MM.1S (cell line): ENCODE data around the gene CCL18.

ENCODE experiments used
- DNase-seq: peaks from one replicate; pipeline ENCODE4 v3.0.0-alpha.2; 2015
- H2AFZ ChIP-seq: fragments of 300-600 bp; sonication (generic); 2 replicates; pipeline ENCODE4 v1.6.0; 2016; ENCODE audit warnings: antibody characterized with exemption, low read length
- H3F3A ChIP-seq: fragments of 300-600 bp; sonication (generic); 2 replicates; pipeline ENCODE4 v1.6.1; 2016; ENCODE audit warnings: mild to moderate bottlenecking, antibody characterized with exemption, low read length, moderate library complexity, mixed read lengths; ENCODE audit not compliant: insufficient read depth
- H3K27ac ChIP-seq: fragments of 300-600 bp; sonication (generic); 2 replicates; pipeline ENCODE4 v1.5.1; 2016; ENCODE audit warnings: mild to moderate bottlenecking, low read length
- H3K27me3 ChIP-seq: fragments of 300-600 bp; sonication (generic); replicated peaks from 2 replicates; pipeline ENCODE4 v1.6.0; 2016; ENCODE audit warnings: low read length; ENCODE audit not compliant: insufficient read depth
- H3K36me3 ChIP-seq: fragments of 300-600 bp; sonication (generic); replicated peaks from 2 replicates; pipeline ENCODE4 v1.6.1; 2016; ENCODE audit warnings: mild to moderate bottlenecking, low read length, mixed read lengths; ENCODE audit not compliant: insufficient read depth
- H3K4me1 ChIP-seq: fragments of 300-600 bp; sonication (generic); 2 replicates; pipeline ENCODE4 v1.6.1; 2016; ENCODE audit warnings: low read length, mixed read lengths
- H3K4me2 ChIP-seq: fragments of 300-600 bp; sonication (generic); 2 replicates; pipeline ENCODE4 v1.6.0; 2016; ENCODE audit warnings: low read depth, low read length
- H3K4me3 ChIP-seq: fragments of 300-600 bp; sonication (generic); 2 replicates; pipeline ENCODE4 v1.5.1; 2016; ENCODE audit warnings: low read length, mixed read lengths
- H3K79me2 ChIP-seq: fragments of 300-600 bp; sonication (generic); 2 replicates; pipeline ENCODE4 v1.6.1; 2016; ENCODE audit warnings: mixed run types, low read length, mixed read lengths
- H3K9ac ChIP-seq: fragments of 300-600 bp; sonication (generic); 2 replicates; pipeline ENCODE4 v1.6.1; 2016; ENCODE audit warnings: low read length, mixed read lengths
- H3K9me2 ChIP-seq: fragments of 300-600 bp; sonication (generic); replicated peaks from 2 replicates; pipeline ENCODE4 v1.6.1; 2016; ENCODE audit warnings: mild to moderate bottlenecking, low read length, mixed read lengths; ENCODE audit not compliant: insufficient read depth
- H3K9me3 ChIP-seq: fragments of 300-600 bp; sonication (generic); replicated peaks from 2 replicates; pipeline ENCODE4 v1.6.1; 2016; ENCODE audit warnings: mild to moderate bottlenecking, low read length, mixed read lengths; ENCODE audit not compliant: insufficient read depth
- H4K20me1 ChIP-seq: fragments of 300-600 bp; sonication (generic); 2 replicates; pipeline ENCODE4 v1.6.1; 2016; ENCODE audit warnings: mild to moderate bottlenecking, low read length, moderate library complexity, mixed read lengths; ENCODE audit not compliant: insufficient read depth
- EZH2 ChIP-seq: fragments of 300-600 bp; sonication (generic); optimal IDR thresholded peaks from 2 replicates; pipeline ENCODE3; 2017; ENCODE audit warnings: low read depth, mild to moderate bottlenecking, antibody characterized with exemption, low read length, mixed read lengths
- EZH2phosphoT487 ChIP-seq: fragments of 300-600 bp; sonication (generic); IDR thresholded peaks from 2 replicates; pipeline ENCODE4 v1.6.1; 2018; ENCODE audit warnings: antibody characterized with exemption, low read length
- TF ChIP-seq, protein P1 (sequence below): fragments of 300-600 bp; sonication (generic); IDR thresholded peaks from 2 replicates; pipeline ENCODE4 v1.5.1; 2016; ENCODE audit warnings: antibody characterized with exemption, low read length, mixed read lengths

Gene CCL18

DNA sequence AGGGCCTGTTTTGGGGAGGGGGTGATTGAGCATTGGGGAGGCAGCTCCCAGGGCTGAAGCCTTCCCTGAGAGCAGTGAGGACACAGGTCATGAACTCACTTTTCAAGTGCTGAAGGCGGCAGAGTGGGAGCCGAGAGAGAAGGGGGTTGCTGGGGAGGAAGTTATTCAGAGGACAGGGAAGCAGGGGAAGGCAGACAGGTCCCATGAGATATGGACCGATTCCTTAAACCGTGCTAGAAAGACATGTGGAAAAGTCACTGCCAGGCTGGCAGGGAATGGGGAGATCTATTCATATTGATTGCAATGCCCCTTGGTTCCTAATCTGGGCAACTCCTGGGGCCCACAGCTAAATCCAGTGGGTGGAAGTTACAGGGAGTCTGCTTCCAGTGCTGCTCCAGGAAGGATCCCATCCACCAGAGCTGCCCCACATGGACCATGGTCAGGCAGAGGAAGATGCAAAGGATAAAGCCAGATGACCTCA is 40.7 kb downstream of the CCL18 start:
- Histone ChIP-seq H3F3A (peaks cover 14% of the 10 kb centered on the region), H3K79me2 (no peaks in the 10 kb centered on the region), H3K27me3 (no peaks in the 10 kb centered on the region), H3K9me3 (no peaks in the 10 kb centered on the region), H3K9ac (peak overlapping the region; percentile 31; the same call in 1 of the 2 replicates), H3K4me1 (peaks cover 32% of the 10 kb centered on the region), H4K20me1 (no peaks in the 10 kb centered on the region), H3K9me2 (no peaks in the 10 kb centered on the region), H3K4me2 (peak overlapping the region; percentile 27; the same call in 1 of the 2 replicates), H3K4me3 (peak overlapping the region; percentile 22; the same call in 1 of the 2 replicates), H3K36me3 (no peaks in the 10 kb centered on the region), H2AFZ (no peak overlapping the region), H3K27ac (peak overlapping the region; percentile 91; the same call in 1 of the 2 replicates)
- no peak for DNase-seq
- TF ChIP-seq, protein P1, sequence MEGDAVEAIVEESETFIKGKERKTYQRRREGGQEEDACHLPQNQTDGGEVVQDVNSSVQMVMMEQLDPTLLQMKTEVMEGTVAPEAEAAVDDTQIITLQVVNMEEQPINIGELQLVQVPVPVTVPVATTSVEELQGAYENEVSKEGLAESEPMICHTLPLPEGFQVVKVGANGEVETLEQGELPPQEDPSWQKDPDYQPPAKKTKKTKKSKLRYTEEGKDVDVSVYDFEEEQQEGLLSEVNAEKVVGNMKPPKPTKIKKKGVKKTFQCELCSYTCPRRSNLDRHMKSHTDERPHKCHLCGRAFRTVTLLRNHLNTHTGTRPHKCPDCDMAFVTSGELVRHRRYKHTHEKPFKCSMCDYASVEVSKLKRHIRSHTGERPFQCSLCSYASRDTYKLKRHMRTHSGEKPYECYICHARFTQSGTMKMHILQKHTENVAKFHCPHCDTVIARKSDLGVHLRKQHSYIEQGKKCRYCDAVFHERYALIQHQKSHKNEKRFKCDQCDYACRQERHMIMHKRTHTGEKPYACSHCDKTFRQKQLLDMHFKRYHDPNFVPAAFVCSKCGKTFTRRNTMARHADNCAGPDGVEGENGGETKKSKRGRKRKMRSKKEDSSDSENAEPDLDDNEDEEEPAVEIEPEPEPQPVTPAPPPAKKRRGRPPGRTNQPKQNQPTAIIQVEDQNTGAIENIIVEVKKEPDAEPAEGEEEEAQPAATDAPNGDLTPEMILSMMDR, result no peak
- no peak for TF ChIP-seq EZH2phosphoT487
- TF ChIP-seq EZH2, result no peak

DNA sequence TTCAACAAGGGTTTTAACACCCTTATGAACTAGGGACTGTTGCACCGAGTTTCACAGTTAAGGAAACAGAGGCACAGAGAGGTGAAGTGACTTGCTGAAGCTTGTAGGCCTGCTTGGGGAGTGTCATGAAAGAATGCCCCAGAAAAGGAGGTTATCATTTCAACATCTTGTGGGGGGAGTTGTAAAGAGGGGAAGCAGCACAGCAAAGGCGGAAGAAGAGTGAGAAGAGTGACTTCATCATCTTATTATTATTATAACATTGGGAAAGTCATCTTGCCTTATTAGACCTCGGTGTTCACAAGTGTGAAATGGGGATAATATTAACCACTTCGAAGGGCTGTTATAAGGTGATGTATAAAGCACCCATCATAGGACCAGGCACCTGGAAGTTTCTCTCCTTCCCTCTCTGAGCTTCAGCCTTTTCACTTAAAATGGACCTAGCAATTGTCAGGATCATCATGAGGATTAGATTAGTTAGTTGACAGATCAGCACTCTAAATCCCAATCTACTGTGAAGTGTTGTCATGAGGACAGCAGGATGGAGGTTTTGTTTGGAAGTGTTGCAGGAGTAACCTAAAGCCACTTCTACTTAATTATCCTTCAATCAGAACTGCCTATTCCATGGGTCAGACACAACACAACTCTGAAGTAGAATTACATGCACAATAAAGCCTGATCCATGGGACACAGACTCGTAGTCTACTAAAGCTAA is 41.9 kb downstream of the CCL18 start:
- no peak for TF ChIP-seq EZH2phosphoT487
- TF ChIP-seq EZH2, result no peak
- TF ChIP-seq, protein P1, result no peak
- H3K9me3 ChIP-seq, result no peaks in the 10 kb centered on the region
- no peak overlapping the region for H2AFZ ChIP-seq
- no peak for DNase-seq
- no peaks in the 10 kb centered on the region for H3K79me2 ChIP-seq
- H3K27ac ChIP-seq, result no peak overlapping the region
- H4K20me1 ChIP-seq, result no peaks in the 10 kb centered on the region
- H3K36me3 ChIP-seq, result no peaks in the 10 kb centered on the region
- H3K4me2 ChIP-seq, result no peak overlapping the region
- peaks cover 14% of the 10 kb centered on the region for H3F3A ChIP-seq
- H3K27me3 ChIP-seq, result no peaks in the 10 kb centered on the region
- no peak overlapping the region for H3K9ac ChIP-seq
- peaks cover 24% of the 10 kb centered on the region for H3K4me1 ChIP-seq
- H3K4me3 ChIP-seq, result no peak overlapping the region
- H3K9me2 ChIP-seq, result no peaks in the 10 kb centered on the region

DNA sequence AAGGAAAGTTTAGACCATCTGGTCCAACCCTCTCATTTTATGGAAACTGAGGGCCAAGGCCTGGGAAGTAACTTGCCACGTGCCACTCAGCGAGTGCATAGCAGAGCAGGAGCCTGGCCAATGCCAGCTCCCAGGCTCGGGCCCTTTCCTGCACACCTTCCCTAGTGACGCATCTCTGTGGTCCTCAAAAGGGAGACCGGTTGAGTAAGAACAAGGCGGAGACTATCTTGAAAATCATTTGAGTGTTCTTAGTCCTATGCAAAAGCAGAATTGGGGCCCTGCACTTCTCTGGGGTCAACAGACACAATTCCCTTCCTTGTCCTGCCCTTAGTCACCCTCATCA is 42.4 kb downstream of the CCL18 start:
- Histone ChIP-seq H3K9me2 (no peaks in the 10 kb centered on the region), H3K9ac (no peak overlapping the region), H3K27ac (no peak overlapping the region), H2AFZ (no peak overlapping the region), H3K4me1 (peaks cover 24% of the 10 kb centered on the region), H3K4me2 (no peak overlapping the region), H3K9me3 (no peaks in the 10 kb centered on the region), H3K79me2 (no peaks in the 10 kb centered on the region), H4K20me1 (no peaks in the 10 kb centered on the region), H3F3A (peaks cover 14% of the 10 kb centered on the region), H3K27me3 (no peaks in the 10 kb centered on the region), H3K36me3 (no peaks in the 10 kb centered on the region), H3K4me3 (no peak overlapping the region)
- TF ChIP-seq EZH2 (no peak), EZH2phosphoT487 (no peak)
- TF ChIP-seq, protein P1, result no peak
- DNase-seq, result no peak
